Panc1 (cell line): Measurements from ENCODE around the gene STARD9. TPM values are rescaled to one million over a fixed set of nuclear protein-coding genes. Genes with fewer than 3 reads are reported as not detected.
A peak's percentile ranks its signal among the peaks of the same experiment; 100 is the strongest.

Source experiments
- ATAC-seq: fragments of 200-7000 bp; cut with Tn5 transposase; 2 replicates; pipeline ENCODE4 v1.9.1; 2020; ENCODE audit warnings: mild to moderate bottlenecking, moderate library complexity
- BruUV-seq: library from RNA; stranded (reverse); fragments of 400-500 nt; replicated peaks from 2 replicates; lab custom pipeline; 2021; lab: Mats Ljungman, UMichigan
- CTCF ChIA-PET: fragments of 300-600 bp; sonication (Branson Sonifier 250); formaldehyde crosslinking; loops from one replicate; lab custom pipeline; 2022; ENCODE audit warnings: antibody characterized with exemption; lab: Charles Lee
- POLR2A ChIA-PET: fragments of 300-600 bp; sonication (Branson Sonifier 250); formaldehyde crosslinking; loops from one replicate; lab custom pipeline; 2022; ENCODE audit warnings: antibody characterized with exemption; lab: Charles Lee
- DNase-seq: peaks from one replicate; pipeline ENCODE4 v3.0.0-alpha.2; 2010; ENCODE audit warnings: low read depth, low spot score
- H3K27ac ChIP-seq: 2 replicates; pipeline ENCODE4 v1.5.1; 2011; ENCODE audit warnings: mild to moderate bottlenecking, low read length, inconsistent platforms
- H3K27me3 ChIP-seq: fragments of 200-500 bp; sonication (Bioruptor generic); 2 replicates; pipeline ENCODE4 v1.6.0; 2014; ENCODE audit warnings: low read length, inconsistent platforms; ENCODE audit not compliant: control insufficient read depth, insufficient read depth
- H3K36me3 ChIP-seq: fragments of 200-500 bp; sonication (Bioruptor generic); 2 replicates; pipeline ENCODE4 v1.5.1; 2014; ENCODE audit warnings: inconsistent platforms, mild to moderate bottlenecking, low read length, moderate library complexity; ENCODE audit not compliant: control insufficient read depth, insufficient read depth
- H3K4me1 ChIP-seq: 2 replicates; pipeline ENCODE4 v1.5.1; 2011; ENCODE audit warnings: inconsistent platforms, mild to moderate bottlenecking, low read length, moderate library complexity; ENCODE audit not compliant: control insufficient read depth, insufficient read depth
- H3K4me3 ChIP-seq, 2 experiments: 2 replicates each; pipeline ENCODE4 v1.5.1; 2011 to 2012; ENCODE audit warnings: low read depth in 2 of 2, low read length in 2 of 2, mild to moderate bottlenecking in 2 of 2, inconsistent platforms in 1 of 2, moderate library complexity in 1 of 2
- H3K9me3 ChIP-seq: fragments of 200-500 bp; sonication (Bioruptor generic); 2 replicates; pipeline ENCODE4 v1.5.1; 2014; ENCODE audit warnings: low read depth, mild to moderate bottlenecking, inconsistent platforms, low read length, moderate library complexity; ENCODE audit not compliant: control insufficient read depth, insufficient read depth
- POLR2AphosphoS5 ChIP-seq: IDR thresholded peaks from 2 replicates; pipeline ENCODE4 v1.6.1; 2012; ENCODE audit warnings: mild to moderate bottlenecking, low read depth, low read length, moderate library complexity
- SIN3A ChIP-seq: IDR thresholded peaks from 2 replicates; pipeline ENCODE4 v1.6.1; 2012; ENCODE audit warnings: low read depth, mild to moderate bottlenecking, low read length, moderate library complexity, borderline replicate concordance; ENCODE audit not compliant: insufficient read depth
- TCF7L2 ChIP-seq: IDR thresholded peaks from 2 replicates; pipeline ENCODE4 v1.6.1; 2011; ENCODE audit warnings: mild to moderate bottlenecking, low read depth, low read length, inconsistent platforms
- in situ Hi-C: cut with HindIII; loops from 2 replicates; pipeline ENCODE4 v1.10.0; 2016; ENCODE audit warnings: low sequenced_read_pairs, low pct_unique_long_range_greater_than_20kb
- intact Hi-C: fragments of 100-400 bp; cut with micrococcal nuclease; formaldehyde crosslinking; loops from one replicate; pipeline ENCODE4 v1.10.0; 2022; ENCODE audit not compliant: unreplicated experiment
- total RNA-seq: library from RNA; stranded (reverse); gene quantifications from one replicate; pipeline ENCODE4 v1.2.1, GENCODE V29; 2021; ENCODE audit not compliant: unreplicated experiment
- TF ChIP-seq, protein P1 (sequence below), 2 experiments: IDR thresholded peaks; 2 replicates each; pipeline ENCODE4 v1.6.1; 2011 to 2012; ENCODE audit warnings: low read depth in 2 of 2, control low read depth in 1 of 2, low read length in 1 of 2, mild to moderate bottlenecking in 1 of 2, moderate library complexity in 1 of 2; ENCODE audit not compliant: insufficient read depth in 1 of 2
- TF ChIP-seq, protein P2 (sequence below): fragments of 450-650 bp; IDR thresholded peaks from 2 replicates; pipeline ENCODE4 v1.5.1; 2017; ENCODE audit warnings: mild to moderate bottlenecking

STARD9 gene
- total RNA-seq, 1 experiment from 2014 or later: 13.4 TPM

DNA sequence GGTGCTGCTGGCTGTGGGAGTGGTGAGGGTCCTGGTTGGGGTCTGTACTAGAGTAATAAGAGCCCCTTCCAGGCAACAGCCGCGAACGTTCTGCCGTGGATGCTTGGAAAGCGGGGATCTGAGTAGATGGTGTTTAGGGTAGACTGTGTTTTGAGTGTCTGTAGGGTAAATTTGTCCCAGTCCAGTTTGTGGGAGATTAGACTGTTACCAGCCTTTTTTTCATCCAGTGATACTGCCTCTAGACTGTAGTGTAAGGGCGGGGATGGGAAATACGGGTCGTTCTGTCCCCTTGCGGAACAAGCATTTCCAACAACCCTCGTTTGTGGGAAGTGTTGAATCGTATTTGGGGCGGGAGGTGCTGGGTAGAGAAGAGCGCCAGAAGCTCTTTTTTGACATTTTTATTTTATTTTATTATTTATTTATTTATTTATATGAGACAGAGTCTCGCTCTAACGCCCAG lies 26.3 kb upstream of the STARD9 start:
- TF ChIP-seq, protein P1, sequence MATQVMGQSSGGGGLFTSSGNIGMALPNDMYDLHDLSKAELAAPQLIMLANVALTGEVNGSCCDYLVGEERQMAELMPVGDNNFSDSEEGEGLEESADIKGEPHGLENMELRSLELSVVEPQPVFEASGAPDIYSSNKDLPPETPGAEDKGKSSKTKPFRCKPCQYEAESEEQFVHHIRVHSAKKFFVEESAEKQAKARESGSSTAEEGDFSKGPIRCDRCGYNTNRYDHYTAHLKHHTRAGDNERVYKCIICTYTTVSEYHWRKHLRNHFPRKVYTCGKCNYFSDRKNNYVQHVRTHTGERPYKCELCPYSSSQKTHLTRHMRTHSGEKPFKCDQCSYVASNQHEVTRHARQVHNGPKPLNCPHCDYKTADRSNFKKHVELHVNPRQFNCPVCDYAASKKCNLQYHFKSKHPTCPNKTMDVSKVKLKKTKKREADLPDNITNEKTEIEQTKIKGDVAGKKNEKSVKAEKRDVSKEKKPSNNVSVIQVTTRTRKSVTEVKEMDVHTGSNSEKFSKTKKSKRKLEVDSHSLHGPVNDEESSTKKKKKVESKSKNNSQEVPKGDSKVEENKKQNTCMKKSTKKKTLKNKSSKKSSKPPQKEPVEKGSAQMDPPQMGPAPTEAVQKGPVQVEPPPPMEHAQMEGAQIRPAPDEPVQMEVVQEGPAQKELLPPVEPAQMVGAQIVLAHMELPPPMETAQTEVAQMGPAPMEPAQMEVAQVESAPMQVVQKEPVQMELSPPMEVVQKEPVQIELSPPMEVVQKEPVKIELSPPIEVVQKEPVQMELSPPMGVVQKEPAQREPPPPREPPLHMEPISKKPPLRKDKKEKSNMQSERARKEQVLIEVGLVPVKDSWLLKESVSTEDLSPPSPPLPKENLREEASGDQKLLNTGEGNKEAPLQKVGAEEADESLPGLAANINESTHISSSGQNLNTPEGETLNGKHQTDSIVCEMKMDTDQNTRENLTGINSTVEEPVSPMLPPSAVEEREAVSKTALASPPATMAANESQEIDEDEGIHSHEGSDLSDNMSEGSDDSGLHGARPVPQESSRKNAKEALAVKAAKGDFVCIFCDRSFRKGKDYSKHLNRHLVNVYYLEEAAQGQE (IDR thresholded peaks at IDR 0.05; ENCODE audit: insufficient read depth in 1 of 2, low read depth in 2 of 2, low read length in 1 of 2): no peak
- TF ChIP-seq, protein P2, sequence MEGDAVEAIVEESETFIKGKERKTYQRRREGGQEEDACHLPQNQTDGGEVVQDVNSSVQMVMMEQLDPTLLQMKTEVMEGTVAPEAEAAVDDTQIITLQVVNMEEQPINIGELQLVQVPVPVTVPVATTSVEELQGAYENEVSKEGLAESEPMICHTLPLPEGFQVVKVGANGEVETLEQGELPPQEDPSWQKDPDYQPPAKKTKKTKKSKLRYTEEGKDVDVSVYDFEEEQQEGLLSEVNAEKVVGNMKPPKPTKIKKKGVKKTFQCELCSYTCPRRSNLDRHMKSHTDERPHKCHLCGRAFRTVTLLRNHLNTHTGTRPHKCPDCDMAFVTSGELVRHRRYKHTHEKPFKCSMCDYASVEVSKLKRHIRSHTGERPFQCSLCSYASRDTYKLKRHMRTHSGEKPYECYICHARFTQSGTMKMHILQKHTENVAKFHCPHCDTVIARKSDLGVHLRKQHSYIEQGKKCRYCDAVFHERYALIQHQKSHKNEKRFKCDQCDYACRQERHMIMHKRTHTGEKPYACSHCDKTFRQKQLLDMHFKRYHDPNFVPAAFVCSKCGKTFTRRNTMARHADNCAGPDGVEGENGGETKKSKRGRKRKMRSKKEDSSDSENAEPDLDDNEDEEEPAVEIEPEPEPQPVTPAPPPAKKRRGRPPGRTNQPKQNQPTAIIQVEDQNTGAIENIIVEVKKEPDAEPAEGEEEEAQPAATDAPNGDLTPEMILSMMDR: no peak
- TF ChIP-seq POLR2AphosphoS5: no peak
- Histone ChIP-seq H3K27me3 (no peaks in the 10 kb centered on the region), H3K4me3 (peak overlapping the region; percentile 83 to 100), H3K4me1 (peaks cover 27% of the 10 kb centered on the region), H3K9me3 (no peaks in the 10 kb centered on the region), H3K36me3 (peaks cover 3% of the 10 kb centered on the region), H3K27ac (peak overlapping the region; percentile 94)
- intact Hi-C loops (no loop called here), in situ Hi-C loops (no loop called here)
- no TSS peak for BruUV-seq
- ATAC-seq (peak; percentile 67), DNase-seq (peak; percentile 25)
- ChIA-PET POLR2A (interaction anchor here (0.5 to 0.6 kb wide), 3 partner anchors 20 to 686 kb away, joined by 3 to 5 read pairs (median 4); no protein-coding TSS in a partner anchor), CTCF (interaction anchor here (0.6 kb wide), 2 partner anchors 34 to 494 kb away, joined by 3 to 5 read pairs; no protein-coding TSS in a partner anchor)

DNA sequence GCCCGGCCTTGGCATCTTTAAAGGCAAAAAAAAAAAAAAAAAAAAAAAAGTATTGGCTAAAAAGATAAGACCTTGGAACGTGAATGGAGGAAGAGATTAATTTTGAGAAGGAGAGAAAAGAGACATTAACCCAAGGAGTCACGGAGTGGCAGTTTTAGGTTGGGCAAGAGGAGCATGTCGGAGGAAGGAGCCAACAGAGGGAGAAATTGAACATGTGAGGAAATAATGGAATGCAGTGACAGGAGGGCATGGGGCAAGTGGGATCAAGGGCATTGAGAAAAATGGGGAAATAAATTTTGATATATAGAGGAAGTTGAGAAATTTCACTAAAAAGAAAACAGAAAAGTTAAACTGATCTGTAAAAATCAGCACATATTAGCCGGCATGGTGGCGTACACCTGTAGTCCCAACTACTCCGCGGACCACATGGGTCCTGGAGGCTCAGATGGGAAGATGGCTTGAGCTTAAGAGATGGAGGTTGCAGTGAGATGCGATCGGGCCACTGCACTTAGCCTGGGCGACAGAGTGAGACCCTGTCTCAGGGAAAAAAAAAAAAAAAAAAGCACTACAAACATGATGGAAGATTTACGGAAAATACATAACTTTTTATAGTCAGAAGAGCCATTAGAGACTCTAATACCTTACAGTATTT lies 25.5 kb upstream of the STARD9 start:
- TF ChIP-seq POLR2AphosphoS5 (no peak), TCF7L2 (no peak), SIN3A (no peak)
- TF ChIP-seq, protein P1 (IDR thresholded peaks at IDR 0.05; ENCODE audit: insufficient read depth in 1 of 2, low read depth in 2 of 2, low read length in 1 of 2): no peak
- TF ChIP-seq, protein P2: no peak
- Histone ChIP-seq H3K27ac (peak overlapping the region; percentile 94), H3K9me3 (no peaks in the 10 kb centered on the region), H3K36me3 (peaks cover 1% of the 10 kb centered on the region), H3K4me3 (peak overlapping the region; percentile 83 to 100), H3K27me3 (no peaks in the 10 kb centered on the region), H3K4me1 (peaks cover 27% of the 10 kb centered on the region)
- CTCF ChIA-PET: no interaction called here
- intact Hi-C loops: no loop called here
- POLR2A ChIA-PET: interaction anchor here (0.6 kb wide), 1 partner anchor 43 kb away, joined by 3 read pairs; no protein-coding TSS in a partner anchor
- BruUV-seq: TSS peak; percentile 74
- in situ Hi-C loops: no loop called here
- ATAC-seq: no peak
- DNase-seq: no peak
